Kidney (tissue), 14 donors: Measurements from ENCODE around the gene SYCE3. TPM values are rescaled to one million over a fixed set of nuclear protein-coding genes. Genes with fewer than 3 reads are reported as not detected.
A peak's percentile ranks its signal among the peaks of the same experiment; 100 is the strongest.

ENCODE experiments used
- DNase-seq, 5 donors: peaks; one replicate each; pipeline ENCODE4 v3.0.0-alpha.2; 2013 to 2020
- FAIRE-seq: peaks from 2 replicates; lab custom pipeline; 2012; peaks lifted over from hg19 to GRCh38; lab: Jason Lieb, UNC
- H3K27ac ChIP-seq, 2 donors: one replicate each; pipeline ENCODE4 v1.7.0; 2013; ENCODE audit warnings: low read depth in 2 of 2, low read length in 2 of 2, inconsistent platforms in 1 of 2
- H3K27me3 ChIP-seq: one replicate; pipeline ENCODE4 v1.7.1; 2013; ENCODE audit warnings: low read length, inconsistent platforms; ENCODE audit not compliant: control insufficient read depth, insufficient read depth
- H3K36me3 ChIP-seq, 3 donors: one replicate each; pipeline versions ENCODE4 v1.7.0 to v1.7.1; 2013; ENCODE audit warnings: low read length in 3 of 3, control low read depth in 1 of 3, inconsistent platforms in 1 of 3; ENCODE audit not compliant: insufficient read depth in 3 of 3, control insufficient read depth in 2 of 3
- H3K4me1 ChIP-seq, 3 donors: one replicate each; pipeline versions ENCODE4 v1.7.0 to v1.7.1; 2013; ENCODE audit warnings: low read length in 3 of 3, inconsistent platforms in 1 of 3, low read depth in 1 of 3; ENCODE audit not compliant: control insufficient read depth in 2 of 3, insufficient read depth in 2 of 3
- H3K4me3 ChIP-seq, 3 donors: one replicate each; pipeline versions ENCODE4 v1.7.0 to v1.8.1; 2013; ENCODE audit warnings: low read length in 3 of 3, control low read depth in 1 of 3, inconsistent platforms in 1 of 3
- H3K9ac ChIP-seq, 3 donors: one replicate each; pipeline versions ENCODE4 v1.7.0 to v1.7.1; 2013; ENCODE audit warnings: low read length in 3 of 3, control low read depth in 1 of 3, inconsistent platforms in 1 of 3
- H3K9me3 ChIP-seq, 3 donors: one replicate each; pipeline versions ENCODE4 v1.7.0 to v1.7.1; 2013; ENCODE audit warnings: low read length in 3 of 3, control low read depth in 1 of 3, inconsistent platforms in 1 of 3; ENCODE audit not compliant: control insufficient read depth in 2 of 3, insufficient read depth in 1 of 3
- intact Hi-C: fragments of 100-400 bp; cut with DNase I; formaldehyde crosslinking; loops from one replicate; pipeline ENCODE4 v1.11.1; 2022
- polyA plus RNA-seq: library from polyadenylated mRNA; stranded (reverse); fragments of 350-450 nt; fragmentation: Illumina TruSeq; extraction: RNeasy Lipid Tissue Mini Kit (QIAGEN cat#74804); gene quantifications from one replicate; pipeline ENCODE4 v1.2.3, GENCODE V29; 2014; ENCODE audit warnings: low read depth, low replicate concordance; ENCODE audit not compliant: insufficient read depth
- total RNA-seq: library from RNA; stranded (reverse); fragmentation: NEBNext Ultra II Directional; extraction: Animal tissue kit (Norgen Biotek cat#: 25700); gene quantifications from one replicate; pipeline ENCODE4 v1.2.1, GENCODE V29; 2021
- TF ChIP-seq, protein P1 (sequence below): IDR thresholded peaks from 3 replicates; pipeline ENCODE4 v1.5.1; 2012; ENCODE audit warnings: mild to moderate bottlenecking, moderate library complexity, borderline replicate concordance; ENCODE audit not compliant: insufficient read depth; ENCODE audit errors: extremely low read depth
- donor health status: control.
- donor health status: control.
- donor health status: control.
- donor health status: control.
- donor health status: control.
- donor health status: DM: yes; HTN: yes; CAD: no.
- donor health status: Normal renal cell carcinoma (clear cell type).

SYCE3 gene
- total and polyA plus RNA-seq, 2 donors from 2014 or later: 4.6 TPM; not detected in 1

DNA sequence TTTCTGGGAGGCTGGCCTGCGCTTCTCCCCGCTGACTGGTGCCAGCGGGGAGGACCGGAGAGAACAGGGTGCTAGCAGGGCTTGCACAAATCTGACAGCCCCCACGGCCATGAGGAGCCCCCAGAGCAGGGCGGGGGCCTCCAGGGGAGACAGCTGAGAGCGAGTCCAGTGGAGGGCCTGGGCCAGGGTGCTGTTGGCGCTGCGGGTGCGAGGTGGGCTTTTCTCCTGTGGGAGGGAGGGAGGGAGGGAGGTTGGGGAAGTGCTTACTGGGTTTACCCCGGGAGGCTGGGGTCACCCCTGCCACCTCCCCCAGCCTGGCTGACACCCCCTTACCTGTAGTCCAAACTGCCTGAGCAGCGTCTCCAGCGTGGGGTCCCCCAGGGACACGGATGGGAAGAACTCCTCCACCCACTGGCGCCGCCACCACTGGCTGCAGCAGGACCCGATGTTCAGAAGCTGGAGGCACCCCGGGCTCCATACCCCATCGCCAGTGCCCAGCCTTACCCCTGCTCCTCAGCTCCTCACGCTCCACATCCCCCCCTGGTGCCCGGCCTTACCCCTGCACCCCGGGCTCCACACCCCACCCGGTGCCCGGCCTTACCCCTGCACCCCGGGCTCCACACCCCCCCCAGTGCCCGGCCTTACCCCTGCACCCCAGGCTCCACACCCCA, 59.1 kb downstream of the SYCE3 start:
- Histone ChIP-seq H3K36me3 (peaks cover 0 to 6% (median 0%) of the 10 kb centered on the region in 3 donors), H3K4me1 (peaks cover 0 to 6% (median 6%) of the 10 kb centered on the region in 3 donors), H3K27me3 (no peaks in the 10 kb centered on the region), H3K4me3 (no peak overlapping the region), H3K9me3 (no peaks in the 10 kb centered on the region), H3K9ac (no peak overlapping the region), H3K27ac (no peak overlapping the region)
- FAIRE-seq (no peak), DNase-seq (peak in 2 of 5 donors; percentile 46 to 73)
- intact Hi-C loops: no loop called here
- TF ChIP-seq, protein P1, sequence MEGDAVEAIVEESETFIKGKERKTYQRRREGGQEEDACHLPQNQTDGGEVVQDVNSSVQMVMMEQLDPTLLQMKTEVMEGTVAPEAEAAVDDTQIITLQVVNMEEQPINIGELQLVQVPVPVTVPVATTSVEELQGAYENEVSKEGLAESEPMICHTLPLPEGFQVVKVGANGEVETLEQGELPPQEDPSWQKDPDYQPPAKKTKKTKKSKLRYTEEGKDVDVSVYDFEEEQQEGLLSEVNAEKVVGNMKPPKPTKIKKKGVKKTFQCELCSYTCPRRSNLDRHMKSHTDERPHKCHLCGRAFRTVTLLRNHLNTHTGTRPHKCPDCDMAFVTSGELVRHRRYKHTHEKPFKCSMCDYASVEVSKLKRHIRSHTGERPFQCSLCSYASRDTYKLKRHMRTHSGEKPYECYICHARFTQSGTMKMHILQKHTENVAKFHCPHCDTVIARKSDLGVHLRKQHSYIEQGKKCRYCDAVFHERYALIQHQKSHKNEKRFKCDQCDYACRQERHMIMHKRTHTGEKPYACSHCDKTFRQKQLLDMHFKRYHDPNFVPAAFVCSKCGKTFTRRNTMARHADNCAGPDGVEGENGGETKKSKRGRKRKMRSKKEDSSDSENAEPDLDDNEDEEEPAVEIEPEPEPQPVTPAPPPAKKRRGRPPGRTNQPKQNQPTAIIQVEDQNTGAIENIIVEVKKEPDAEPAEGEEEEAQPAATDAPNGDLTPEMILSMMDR: no peak

DNA sequence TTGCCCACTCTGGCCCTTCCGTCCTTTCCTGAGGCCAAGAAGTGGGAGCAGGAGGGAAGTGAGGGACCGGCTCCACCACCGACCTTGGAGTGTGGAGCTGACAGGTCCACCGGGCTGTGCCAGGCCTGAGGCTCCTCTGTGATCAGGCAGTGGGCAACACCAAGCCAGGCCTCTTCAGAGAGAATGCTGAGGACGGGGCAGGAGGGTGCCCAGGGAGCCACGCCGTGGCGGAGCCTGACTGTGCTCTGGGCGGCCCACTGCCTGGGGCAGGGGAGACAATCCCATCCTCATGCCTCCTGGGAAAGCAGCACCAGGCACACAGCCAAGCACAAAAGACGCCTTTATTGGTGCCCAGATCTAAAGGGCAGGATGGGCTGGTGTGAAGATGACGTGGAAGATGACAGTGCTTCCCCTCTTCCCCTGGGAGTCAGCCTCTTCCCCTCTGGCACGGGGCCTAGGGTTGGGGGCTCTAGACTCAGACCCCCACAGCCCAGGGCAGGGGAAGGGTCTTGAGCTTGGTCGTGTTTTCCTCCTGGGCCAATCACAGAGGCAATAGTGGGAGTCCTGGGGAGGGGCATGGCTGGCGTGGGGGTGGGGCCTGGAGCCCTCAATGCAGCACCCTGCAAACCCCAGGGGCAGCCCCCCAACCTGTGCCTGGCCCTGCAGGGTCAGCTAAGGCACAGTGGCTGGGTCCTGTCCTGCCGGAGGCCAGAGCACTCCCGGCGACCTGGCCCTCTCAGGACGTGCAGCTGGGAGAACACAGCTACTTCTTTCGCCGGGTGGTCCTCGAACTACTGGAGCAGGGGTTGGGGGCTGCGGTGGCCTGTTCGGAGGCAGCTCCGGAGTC, 59.9 kb downstream of the SYCE3 start:
- peaks cover 0 to 6% (median 5%) of the 10 kb centered on the region in 3 donors for H3K4me1 ChIP-seq
- TF ChIP-seq, protein P1: no peak
- DNase-seq: peak in 1 of 5 donors; percentile 73
- no peak overlapping the region for H3K9ac ChIP-seq
- no peak overlapping the region for H3K27ac ChIP-seq
- no peak overlapping the region for H3K4me3 ChIP-seq
- no peak for FAIRE-seq
- intact Hi-C loops: no loop called here
- H3K9me3 ChIP-seq: no peaks in the 10 kb centered on the region
- peaks cover 0 to 6% (median 0%) of the 10 kb centered on the region in 3 donors for H3K36me3 ChIP-seq
- H3K27me3 ChIP-seq: no peaks in the 10 kb centered on the region

DNA sequence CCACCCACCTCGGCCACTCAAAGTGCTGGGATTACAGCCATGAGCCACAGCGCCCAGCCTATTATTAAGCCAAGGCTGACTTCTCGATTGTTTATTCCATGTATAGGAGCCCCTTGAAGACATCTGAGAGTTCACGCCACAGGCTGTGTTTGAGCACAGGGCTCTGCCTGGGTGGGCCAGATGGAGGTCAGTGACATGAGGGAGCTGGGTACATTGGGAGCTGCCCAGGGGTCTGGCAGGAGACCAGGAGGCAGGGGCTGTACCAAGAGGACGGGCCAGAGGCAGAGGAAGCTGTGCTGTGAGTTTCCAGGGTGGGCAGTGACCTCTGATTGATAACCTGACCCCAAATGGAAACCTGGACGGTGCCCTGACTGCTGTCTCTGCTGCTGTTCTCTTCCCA, 60.6 kb downstream of the SYCE3 start:
- FAIRE-seq: no peak
- DNase-seq: no peak
- TF ChIP-seq, protein P1: no peak
- no peaks in the 10 kb centered on the region for H3K9me3 ChIP-seq
- intact Hi-C loops: no loop called here
- H3K4me3 ChIP-seq: no peak overlapping the region
- H3K27me3 ChIP-seq: no peaks in the 10 kb centered on the region
- peaks cover 0 to 6% (median 5%) of the 10 kb centered on the region in 3 donors for H3K4me1 ChIP-seq
- peaks cover 0 to 6% (median 0%) of the 10 kb centered on the region in 3 donors for H3K36me3 ChIP-seq
- H3K9ac ChIP-seq: no peak overlapping the region
- no peak overlapping the region for H3K27ac ChIP-seq

Other genes starting within 250 kb of the SYCE3 start
- 16.7 TPM for gene DENND6B, start 235.9 kb downstream of the SYCE3 start, total RNA-seq
- 14.5 TPM for gene DENND6B, start 235.9 kb downstream of the SYCE3 start, polyA plus RNA-seq
- gene PPP6R2, start 219.6 kb downstream of the SYCE3 start, total RNA-seq: 53.8 TPM
- 39.4 TPM for gene PPP6R2, start 219.6 kb downstream of the SYCE3 start, polyA plus RNA-seq
- gene SBF1, start 87.9 kb downstream of the SYCE3 start, total RNA-seq: 73.9 TPM
- 18.1 TPM for gene SBF1, start 87.9 kb downstream of the SYCE3 start, polyA plus RNA-seq
- 8.0 TPM for gene ADM2, start 81.4 kb downstream of the SYCE3 start, total RNA-seq
- gene ADM2, start 81.4 kb downstream of the SYCE3 start, polyA plus RNA-seq: 10.6 TPM
- 3.5 TPM for gene MIOX, start 76.1 kb downstream of the SYCE3 start, total RNA-seq
- 455 TPM for gene MIOX, start 76.1 kb downstream of the SYCE3 start, polyA plus RNA-seq
- gene LMF2, start 55.2 kb downstream of the SYCE3 start, total RNA-seq: 77.9 TPM
- 41.7 TPM for gene LMF2, start 55.2 kb downstream of the SYCE3 start, polyA plus RNA-seq
- 41.5 TPM for gene NCAPH2, start 54.7 kb downstream of the SYCE3 start, total RNA-seq
- 31.4 TPM for gene NCAPH2, start 54.7 kb downstream of the SYCE3 start, polyA plus RNA-seq
- 4.1 TPM for gene SCO2, start 37.3 kb downstream of the SYCE3 start, total RNA-seq
- gene SCO2, start 37.3 kb downstream of the SYCE3 start, polyA plus RNA-seq: 1.1 TPM
- gene TYMP, start 32.9 kb downstream of the SYCE3 start, total RNA-seq: 163 TPM
- 22.2 TPM for gene TYMP, start 32.9 kb downstream of the SYCE3 start, polyA plus RNA-seq
- gene KLHDC7B, start 17.0 kb downstream of the SYCE3 start, total RNA-seq: 16.1 TPM
- gene KLHDC7B, start 17.0 kb downstream of the SYCE3 start, polyA plus RNA-seq: 1.4 TPM
- gene CPT1B, start 15.5 kb upstream of the SYCE3 start, total RNA-seq: 34.3 TPM
- 20.6 TPM for gene CPT1B, start 15.5 kb upstream of the SYCE3 start, polyA plus RNA-seq
- 91.7 TPM for gene CHKB, start 19.9 kb upstream of the SYCE3 start, total RNA-seq
- gene CHKB, start 19.9 kb upstream of the SYCE3 start, polyA plus RNA-seq: 73.0 TPM
- 1.1 TPM for gene MAPK8IP2, start 37.9 kb upstream of the SYCE3 start, total RNA-seq
- gene MAPK8IP2, start 37.9 kb upstream of the SYCE3 start, polyA plus RNA-seq: 1.0 TPM
- 53.0 TPM for gene ARSA, start 65.2 kb upstream of the SYCE3 start, total RNA-seq
- gene ARSA, start 65.2 kb upstream of the SYCE3 start, polyA plus RNA-seq: 52.8 TPM
- 40.5 TPM for gene SHANK3, start 109.9 kb upstream of the SYCE3 start, total RNA-seq
- 8.8 TPM for gene SHANK3, start 109.9 kb upstream of the SYCE3 start, polyA plus RNA-seq
- 1.6 TPM for gene ACR, start 175.3 kb upstream of the SYCE3 start, total RNA-seq
- gene ACR, start 175.3 kb upstream of the SYCE3 start, polyA plus RNA-seq: 1.0 TPM
- gene RABL2B, start 220.7 kb upstream of the SYCE3 start, total RNA-seq: 43.5 TPM
- gene RABL2B, start 220.7 kb upstream of the SYCE3 start, polyA plus RNA-seq: 26.2 TPM